MM.1S (cell line): ENCODE measurements around the gene CHAMP1.

Source experiments
- DNase-seq: peaks from one replicate; pipeline ENCODE4 v3.0.0-alpha.2; 2015
- H2AFZ ChIP-seq: fragments of 300-600 bp; sonication (generic); 2 replicates; pipeline ENCODE4 v1.6.0; 2016; ENCODE audit warnings: antibody characterized with exemption, low read length
- H3F3A ChIP-seq: fragments of 300-600 bp; sonication (generic); 2 replicates; pipeline ENCODE4 v1.6.1; 2016; ENCODE audit warnings: mild to moderate bottlenecking, antibody characterized with exemption, low read length, moderate library complexity, mixed read lengths; ENCODE audit not compliant: insufficient read depth
- H3K27ac ChIP-seq: fragments of 300-600 bp; sonication (generic); 2 replicates; pipeline ENCODE4 v1.5.1; 2016; ENCODE audit warnings: mild to moderate bottlenecking, low read length
- H3K27me3 ChIP-seq: fragments of 300-600 bp; sonication (generic); replicated peaks from 2 replicates; pipeline ENCODE4 v1.6.0; 2016; ENCODE audit warnings: low read length; ENCODE audit not compliant: insufficient read depth
- H3K36me3 ChIP-seq: fragments of 300-600 bp; sonication (generic); replicated peaks from 2 replicates; pipeline ENCODE4 v1.6.1; 2016; ENCODE audit warnings: mild to moderate bottlenecking, low read length, mixed read lengths; ENCODE audit not compliant: insufficient read depth
- H3K4me1 ChIP-seq: fragments of 300-600 bp; sonication (generic); 2 replicates; pipeline ENCODE4 v1.6.1; 2016; ENCODE audit warnings: low read length, mixed read lengths
- H3K4me2 ChIP-seq: fragments of 300-600 bp; sonication (generic); 2 replicates; pipeline ENCODE4 v1.6.0; 2016; ENCODE audit warnings: low read depth, low read length
- H3K4me3 ChIP-seq: fragments of 300-600 bp; sonication (generic); 2 replicates; pipeline ENCODE4 v1.5.1; 2016; ENCODE audit warnings: low read length, mixed read lengths
- H3K79me2 ChIP-seq: fragments of 300-600 bp; sonication (generic); 2 replicates; pipeline ENCODE4 v1.6.1; 2016; ENCODE audit warnings: mixed run types, low read length, mixed read lengths
- H3K9ac ChIP-seq: fragments of 300-600 bp; sonication (generic); 2 replicates; pipeline ENCODE4 v1.6.1; 2016; ENCODE audit warnings: low read length, mixed read lengths
- H3K9me2 ChIP-seq: fragments of 300-600 bp; sonication (generic); replicated peaks from 2 replicates; pipeline ENCODE4 v1.6.1; 2016; ENCODE audit warnings: mild to moderate bottlenecking, low read length, mixed read lengths; ENCODE audit not compliant: insufficient read depth
- H3K9me3 ChIP-seq: fragments of 300-600 bp; sonication (generic); replicated peaks from 2 replicates; pipeline ENCODE4 v1.6.1; 2016; ENCODE audit warnings: mild to moderate bottlenecking, low read length, mixed read lengths; ENCODE audit not compliant: insufficient read depth
- H4K20me1 ChIP-seq: fragments of 300-600 bp; sonication (generic); 2 replicates; pipeline ENCODE4 v1.6.1; 2016; ENCODE audit warnings: mild to moderate bottlenecking, low read length, moderate library complexity, mixed read lengths; ENCODE audit not compliant: insufficient read depth
- EZH2 ChIP-seq: fragments of 300-600 bp; sonication (generic); optimal IDR thresholded peaks from 2 replicates; pipeline ENCODE3; 2017; ENCODE audit warnings: low read depth, mild to moderate bottlenecking, antibody characterized with exemption, low read length, mixed read lengths
- EZH2phosphoT487 ChIP-seq: fragments of 300-600 bp; sonication (generic); IDR thresholded peaks from 2 replicates; pipeline ENCODE4 v1.6.1; 2018; ENCODE audit warnings: antibody characterized with exemption, low read length
- TF ChIP-seq, protein P1 (sequence below): fragments of 300-600 bp; sonication (generic); IDR thresholded peaks from 2 replicates; pipeline ENCODE4 v1.5.1; 2016; ENCODE audit warnings: antibody characterized with exemption, low read length, mixed read lengths

The CHAMP1 gene

DNA sequence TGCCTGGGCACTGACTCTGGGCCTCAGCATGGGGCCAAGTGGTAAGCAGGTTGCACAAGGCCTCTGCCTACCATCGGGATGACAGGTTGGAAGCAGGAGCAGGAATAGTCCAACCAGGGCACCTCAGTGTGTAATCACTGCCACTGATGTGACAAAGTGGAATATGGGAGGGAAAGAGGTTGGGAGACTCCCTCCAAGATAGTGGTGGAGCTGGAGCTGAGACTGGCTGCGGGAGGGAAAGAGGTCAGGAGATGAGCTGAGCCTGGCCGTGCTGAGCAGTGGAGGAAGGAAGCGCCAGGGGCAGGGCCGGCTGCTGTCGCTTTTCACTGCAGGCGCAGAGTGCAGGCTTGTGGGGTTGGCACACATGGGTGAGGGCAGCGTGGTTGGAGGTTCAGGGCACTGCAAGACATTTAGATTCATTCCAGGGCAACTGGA lies 26.1 kb upstream of the CHAMP1 start:
- Histone ChIP-seq H3K4me3 (no peak overlapping the region), H3K27ac (no peak overlapping the region), H3K27me3 (no peaks in the 10 kb centered on the region), H3F3A (no peaks in the 10 kb centered on the region), H3K9me2 (no peaks in the 10 kb centered on the region), H3K36me3 (peaks cover 20% of the 10 kb centered on the region), H3K9me3 (no peaks in the 10 kb centered on the region), H2AFZ (no peak overlapping the region), H3K4me1 (0 out of 2 replicates have a peak, but pooled peaks cover 5% of the 10 kb centered on the region), H3K4me2 (no peak overlapping the region), H3K79me2 (peaks cover 81% of the 10 kb centered on the region), H4K20me1 (no peaks in the 10 kb centered on the region), H3K9ac (no peak overlapping the region)
- no peak for DNase-seq
- TF ChIP-seq, protein P1, sequence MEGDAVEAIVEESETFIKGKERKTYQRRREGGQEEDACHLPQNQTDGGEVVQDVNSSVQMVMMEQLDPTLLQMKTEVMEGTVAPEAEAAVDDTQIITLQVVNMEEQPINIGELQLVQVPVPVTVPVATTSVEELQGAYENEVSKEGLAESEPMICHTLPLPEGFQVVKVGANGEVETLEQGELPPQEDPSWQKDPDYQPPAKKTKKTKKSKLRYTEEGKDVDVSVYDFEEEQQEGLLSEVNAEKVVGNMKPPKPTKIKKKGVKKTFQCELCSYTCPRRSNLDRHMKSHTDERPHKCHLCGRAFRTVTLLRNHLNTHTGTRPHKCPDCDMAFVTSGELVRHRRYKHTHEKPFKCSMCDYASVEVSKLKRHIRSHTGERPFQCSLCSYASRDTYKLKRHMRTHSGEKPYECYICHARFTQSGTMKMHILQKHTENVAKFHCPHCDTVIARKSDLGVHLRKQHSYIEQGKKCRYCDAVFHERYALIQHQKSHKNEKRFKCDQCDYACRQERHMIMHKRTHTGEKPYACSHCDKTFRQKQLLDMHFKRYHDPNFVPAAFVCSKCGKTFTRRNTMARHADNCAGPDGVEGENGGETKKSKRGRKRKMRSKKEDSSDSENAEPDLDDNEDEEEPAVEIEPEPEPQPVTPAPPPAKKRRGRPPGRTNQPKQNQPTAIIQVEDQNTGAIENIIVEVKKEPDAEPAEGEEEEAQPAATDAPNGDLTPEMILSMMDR = no peak
- TF ChIP-seq EZH2 = no peak
- no peak for TF ChIP-seq EZH2phosphoT487

DNA sequence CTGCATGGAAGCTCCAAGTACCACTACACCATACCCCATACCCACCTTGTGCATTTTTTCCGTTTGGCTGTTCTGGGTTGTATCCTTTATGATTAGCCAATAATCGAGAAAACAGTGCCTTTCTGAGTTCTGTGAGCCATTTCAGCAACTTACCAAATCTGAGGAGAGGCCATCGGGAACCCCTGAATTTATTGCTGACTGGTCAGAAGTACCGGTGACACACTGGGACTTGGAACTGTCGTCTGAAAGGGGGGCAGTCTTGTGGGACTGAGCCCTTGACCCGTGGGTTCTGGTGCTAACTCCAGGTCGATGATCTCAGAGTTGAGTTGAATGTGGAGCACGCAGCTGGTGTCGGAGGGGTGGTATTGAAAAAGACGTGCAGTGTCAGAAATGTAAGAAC lies 17.9 kb upstream of the CHAMP1 start:
- Histone ChIP-seq H3K4me2 (no peak overlapping the region), H3K79me2 (peaks cover 45% of the 10 kb centered on the region), H3K4me1 (no peaks in the 10 kb centered on the region), H3K9me3 (no peaks in the 10 kb centered on the region), H3F3A (no peaks in the 10 kb centered on the region), H3K4me3 (no peak overlapping the region), H3K27ac (no peak overlapping the region), H3K36me3 (peaks cover 14% of the 10 kb centered on the region), H3K9ac (no peak overlapping the region), H3K9me2 (no peaks in the 10 kb centered on the region), H3K27me3 (no peaks in the 10 kb centered on the region), H4K20me1 (no peaks in the 10 kb centered on the region), H2AFZ (no peak overlapping the region)
- TF ChIP-seq EZH2phosphoT487 = no peak
- TF ChIP-seq EZH2 = no peak
- TF ChIP-seq, protein P1 = no peak
- DNase-seq = no peak

DNA sequence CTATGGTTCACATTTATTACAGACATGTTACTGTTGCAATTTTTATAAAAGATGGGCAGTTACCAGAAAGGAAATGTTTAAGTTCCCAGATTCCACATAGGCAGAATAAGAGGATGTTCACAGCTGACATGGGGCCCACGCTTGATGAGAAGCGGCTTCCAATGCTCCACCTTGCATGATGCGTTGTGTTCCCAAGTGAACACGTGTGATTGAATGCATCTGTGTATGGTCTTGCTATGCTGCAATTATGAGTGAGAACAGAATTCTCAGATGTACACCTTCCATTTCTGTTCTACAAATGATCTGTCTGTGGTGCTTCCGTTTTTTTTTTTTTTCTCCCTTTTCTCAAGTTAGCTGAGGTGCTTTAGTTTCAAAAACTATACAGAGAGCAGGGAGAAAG lies 17.4 kb upstream of the CHAMP1 start:
- Histone ChIP-seq H3K79me2 (peaks cover 43% of the 10 kb centered on the region), H3K9ac (no peak overlapping the region), H3F3A (no peaks in the 10 kb centered on the region), H3K9me2 (no peaks in the 10 kb centered on the region), H3K27me3 (no peaks in the 10 kb centered on the region), H2AFZ (no peak overlapping the region), H3K27ac (no peak overlapping the region), H3K4me1 (no peaks in the 10 kb centered on the region), H3K4me2 (no peak overlapping the region), H3K9me3 (no peaks in the 10 kb centered on the region), H3K4me3 (no peak overlapping the region), H3K36me3 (peaks cover 9% of the 10 kb centered on the region), H4K20me1 (no peaks in the 10 kb centered on the region)
- no peak for DNase-seq
- TF ChIP-seq EZH2 (no peak), EZH2phosphoT487 (no peak)
- TF ChIP-seq, protein P1 = no peak
